Fibroblast of skin of left biceps (primary cell): Measurements from ENCODE around the gene GDPGP1.
A peak's percentile ranks its signal among the peaks of the same experiment; 100 is the strongest.

ENCODE experiments used
- DNase-seq, 2 experiments: peaks; one replicate each; pipeline ENCODE4 v3.0.0-alpha.2; 2013; ENCODE audit warnings: low read depth in 2 of 2

Gene GDPGP1

GRCh38 chr15:90205050-90205848 is 28.8 kb upstream of the GDPGP1 start:
- no peak for DNase-seq

- DNase-seq, result no peak
These were observed 28.1 kb upstream of the GDPGP1 start for GRCh38 chr15:90205886-90206285.

GRCh38 chr15:90207252-90207651 is 26.8 kb upstream of the GDPGP1 start:
- no peak for DNase-seq

GRCh38 chr15:90208356-90208755 is 25.7 kb upstream of the GDPGP1 start:
- no peak for DNase-seq

GRCh38 chr15:90209591-90209990 is 24.4 kb upstream of the GDPGP1 start:
- no peak for DNase-seq

- no peak for DNase-seq
These were observed 23.4 kb upstream of the GDPGP1 start for GRCh38 chr15:90210593-90210992.

GRCh38 chr15:90211009-90211408 is 23.0 kb upstream of the GDPGP1 start:
- DNase-seq, result no peak

- no peak for DNase-seq
These were observed 22.4 kb upstream of the GDPGP1 start for GRCh38 chr15:90211440-90212143.

- DNase-seq, result no peak
These were observed 21.5 kb upstream of the GDPGP1 start for GRCh38 chr15:90212221-90213098.

- DNase-seq, result no peak
These were observed 20.7 kb upstream of the GDPGP1 start for GRCh38 chr15:90213122-90213817.

- DNase-seq, result no peak
These were observed 20.2 kb upstream of the GDPGP1 start for GRCh38 chr15:90213818-90214204.

- DNase-seq, result no peak
These were observed 19.3 kb upstream of the GDPGP1 start for GRCh38 chr15:90214553-90215196.

GRCh38 chr15:90217671-90218394 is 16.2 kb upstream of the GDPGP1 start:
- DNase-seq, result no peak

GRCh38 chr15:90219421-90220141 is 14.4 kb upstream of the GDPGP1 start:
- no peak for DNase-seq

GRCh38 chr15:90221246-90221900 is 12.6 kb upstream of the GDPGP1 start:
- DNase-seq, result peak; percentile 41 to 45

- DNase-seq, result no peak
These were observed 11.5 kb upstream of the GDPGP1 start for GRCh38 chr15:90222547-90222946.

- DNase-seq, result no peak
These were observed 10.4 kb upstream of the GDPGP1 start for GRCh38 chr15:90223441-90224165.

GRCh38 chr15:90225047-90225446 is 9.0 kb upstream of the GDPGP1 start:
- DNase-seq, result no peak
